K562 (cell line): ENCODE results near the gene LRP6. TPM values are rescaled to one million over a fixed set of nuclear protein-coding genes. Genes with fewer than 3 reads are reported as not detected.

Source experiments
- ATAC-seq: fragments of 200-7000 bp; cut with Tn5 transposase; 3 replicates; pipeline ENCODE4 v1.9.1; 2020; ENCODE audit warnings: moderate library complexity
- BruUV-seq: library from RNA; stranded (reverse); fragments of 400-500 nt; replicated peaks from 2 replicates; lab custom pipeline; 2021; lab: Mats Ljungman, UMichigan
- CTCF ChIA-PET: fragments of 300-600 bp; formaldehyde crosslinking; extraction: SDS; loops from one replicate; lab custom pipeline; 2021; ENCODE audit warnings: low intra/inter-chr PET ratio; lab: Yijun Ruan, JAX
- POLR2A ChIA-PET: fragments of 300-600, 350-650 bp; sonication (Branson Sonifier 250); formaldehyde crosslinking; extraction: SDS; loops from one replicate; lab custom pipeline; 2021; ENCODE audit warnings: antibody characterized with exemption, inconsistent platforms; lab: Yijun Ruan, JAX
- DNase-seq, 4 experiments: peaks; one replicate each; pipeline versions ENCODE4 v3.0.0 to v3.0.0-alpha.2; 2011 to 2018; ENCODE audit warnings: low spot score in 3 of 4, mixed read lengths in 3 of 4; ENCODE audit errors: extremely low read depth in 1 of 4
- FAIRE-seq: peaks from 2 replicates; lab custom pipeline; 2011; peaks lifted over from hg19 to GRCh38; lab: Jason Lieb, UNC
- H2AFZ ChIP-seq: 2 replicates; pipeline ENCODE4 v1.6.0; 2011; ENCODE audit warnings: low read depth, low read length, control low read depth, inconsistent platforms
- H3K27ac ChIP-seq: fragments of 200-600 bp; 3 replicates; pipeline ENCODE4 v1.8.0; 2011; ENCODE audit warnings: low read depth, mild to moderate bottlenecking, control low read depth, inconsistent platforms, low read length, moderate library complexity, mixed read lengths; ENCODE audit errors: extremely low read depth
- H3K27me3 ChIP-seq, 2 experiments: fragments of 300-600 bp in 1 of 2; 2 replicates in 1 of 2; 3 replicates in 1 of 2; pipeline versions ENCODE4 v1.6.0 to v1.8.0; 2011; ENCODE audit warnings: inconsistent platforms in 2 of 2, low read length in 2 of 2, mild to moderate bottlenecking in 1 of 2, mixed read lengths in 1 of 2, moderate library complexity in 1 of 2; ENCODE audit not compliant: control insufficient read depth in 2 of 2, insufficient read depth in 2 of 2
- H3K36me3 ChIP-seq: fragments of 300-600 bp; 3 replicates; pipeline ENCODE4 v1.8.0; 2011; ENCODE audit warnings: mild to moderate bottlenecking, low read length, inconsistent platforms; ENCODE audit not compliant: control insufficient read depth, insufficient read depth
- H3K4me1 ChIP-seq, 2 experiments: fragments of 200-600 bp in 1 of 2; replicated peaks in 1 of 2; 2 replicates in 1 of 2; 3 replicates in 1 of 2; pipeline versions ENCODE4 v1.5.1 to v1.8.0; 2011; ENCODE audit warnings: inconsistent platforms in 2 of 2, low read length in 2 of 2, mild to moderate bottlenecking in 1 of 2, mixed read lengths in 1 of 2, moderate library complexity in 1 of 2; ENCODE audit not compliant: control insufficient read depth in 2 of 2, insufficient read depth in 2 of 2
- H3K4me2 ChIP-seq: 2 replicates; pipeline ENCODE4 v1.6.1; 2011; ENCODE audit warnings: low read length, control low read depth, inconsistent platforms, mixed read lengths; ENCODE audit not compliant: insufficient read depth
- H3K4me3 ChIP-seq: fragments of 200-600 bp; sonication (generic), shearing (Covaris generic); 2 replicates; pipeline ENCODE4 v1.5.1; 2016; ENCODE audit warnings: control low read depth, inconsistent platforms
- H3K79me2 ChIP-seq: fragments of 200-600 bp; 3 replicates; pipeline ENCODE4 v1.8.0; 2011; ENCODE audit warnings: low read length, inconsistent platforms; ENCODE audit not compliant: control insufficient read depth, insufficient read depth
- H3K9ac ChIP-seq, 2 experiments: 2 replicates each; pipeline versions ENCODE4 v1.6.0 to v1.6.1; 2011; ENCODE audit warnings: low read depth in 2 of 2, low read length in 2 of 2, control low read depth in 1 of 2, inconsistent platforms in 1 of 2, mild to moderate bottlenecking in 1 of 2, mixed read lengths in 1 of 2; ENCODE audit not compliant: insufficient read depth in 1 of 2
- H3K9me1 ChIP-seq: one replicate; pipeline ENCODE4 v1.6.0; 2011; ENCODE audit warnings: inconsistent platforms, mild to moderate bottlenecking, low read length, moderate library complexity; ENCODE audit not compliant: control insufficient read depth, insufficient read depth
- H3K9me3 ChIP-seq: replicated peaks from 2 replicates; pipeline ENCODE4 v1.5.1; 2011; ENCODE audit warnings: low read depth, low read length, inconsistent platforms; ENCODE audit not compliant: control insufficient read depth, insufficient read depth
- H4K20me1 ChIP-seq: replicated peaks from 2 replicates; pipeline ENCODE4 v1.6.1; 2011; ENCODE audit warnings: low read length, inconsistent platforms, mixed read lengths; ENCODE audit not compliant: control insufficient read depth, insufficient read depth
- BRD4 ChIP-seq: fragments of 200-600 bp; sonication (generic); IDR thresholded peaks from 2 replicates; pipeline ENCODE4 v1.6.1; 2017; ENCODE audit warnings: inconsistent platforms
- CCAR2 ChIP-seq: fragments of 200-400 bp; formaldehyde crosslinking; IDR thresholded peaks from 2 replicates; pipeline ENCODE4 v1.6.1; 2017; ENCODE audit warnings: mild to moderate bottlenecking, low read depth, low read length
- FOXA3 ChIP-seq, 2 experiments: fragments of 450-650 bp in 1 of 2; sonication (generic) in 1 of 2; formaldehyde crosslinking; IDR thresholded peaks in 1 of 2; conservative IDR thresholded peaks in 1 of 2; 2 replicates each; pipeline versions ENCODE4 v1.4.0 to v1.8.0; 2020 to 2022; ENCODE audit warnings: mild to moderate bottlenecking in 2 of 2, missing genetic modification reagents in 1 of 2
- FOXK2 ChIP-seq, 2 experiments: fragments of 450-650 bp; IDR thresholded peaks in 1 of 2; conservative IDR thresholded peaks in 1 of 2; 2 replicates each; pipeline ENCODE4 v1.6.1; 2016; ENCODE audit warnings: low read depth in 2 of 2, mild to moderate bottlenecking in 1 of 2
- NCOR1 ChIP-seq: fragments of 450-650 bp; IDR thresholded peaks from 2 replicates; pipeline ENCODE4 v1.6.1; 2016; ENCODE audit warnings: mild to moderate bottlenecking, moderate library complexity
- SRSF7 ChIP-seq: fragments of 200-400 bp; formaldehyde crosslinking; optimal IDR thresholded peaks from 2 replicates; pipeline ENCODE3; 2017; ENCODE audit warnings: mild to moderate bottlenecking, low read depth, low read length
- ZNF282 ChIP-seq: sonication (generic); formaldehyde crosslinking; IDR thresholded peaks from 2 replicates; pipeline ENCODE4 v1.8.1; 2023; ENCODE audit warnings: missing genetic modification reagents
- in situ Hi-C: fragments of 300-500 bp; cut with MboI; formaldehyde crosslinking; loops from 4 replicates; pipeline ENCODE4 v1.15.0; 2018; ENCODE audit warnings: inconsistent platforms, mixed read lengths
- intact Hi-C: fragments of 100-400 bp; cut with micrococcal nuclease; formaldehyde crosslinking; loops from 2 replicates; pipeline ENCODE4 v1.14.2; 2022
- polyA plus RNA-seq, 8 experiments: library from polyadenylated mRNA; depleted of rRNA in 4 of 8; stranded (reverse) in 5 of 8; unstranded in 3 of 8; fragments of >200 nt; fragmentation: Nextera tagmentation in 2 of 8; fragmentation: Illumina TruSeq in 1 of 8; extraction: Ambion mirVana in 2 of 8; extraction: Trizol in 1 of 8; gene quantifications; 2 replicates each; pipeline versions ENCODE4 v1.2.1 to v1.2.3, GENCODE V29; 2011 to 2014; ENCODE audit warnings: inconsistent platforms in 1 of 8, missing spikeins in 1 of 8
- total RNA-seq, 7 experiments: library from RNA; depleted of rRNA in 6 of 7; stranded (reverse); fragments of >200 nt in 6 of 7; fragmentation: Illumina TruSeq in 2 of 7; extraction: Trizol in 2 of 7; gene quantifications; 2 replicates each; pipeline versions ENCODE4 v1.2.1 to v1.2.3, GENCODE V29; 2011 to 2021; ENCODE audit warnings: low replicate concordance in 1 of 7
- TF ChIP-seq, protein P1 (sequence below): sonication (generic); formaldehyde crosslinking; IDR thresholded peaks from 2 replicates; pipeline ENCODE4 v1.8.1; 2023; ENCODE audit warnings: mild to moderate bottlenecking, missing genetic modification reagents
- TF ChIP-seq, protein P2 (sequence below): sonication (generic); formaldehyde crosslinking; IDR thresholded peaks from 2 replicates; pipeline ENCODE4 v1.8.0; 2022; ENCODE audit warnings: mild to moderate bottlenecking, missing genetic modification reagents
- TF ChIP-seq, protein P3 (sequence below), 2 experiments: fragments of 450-650 bp in 1 of 2; IDR thresholded peaks; 2 replicates each; pipeline ENCODE4 v1.6.1; 2011 to 2017; ENCODE audit warnings: low read depth in 2 of 2, antibody characterized with exemption in 1 of 2, borderline replicate concordance in 1 of 2, low read length in 1 of 2, mild to moderate bottlenecking in 1 of 2, mixed read lengths in 1 of 2; ENCODE audit not compliant: control insufficient read depth in 1 of 2

LRP6 gene
- total and polyA plus RNA-seq, 9 of the 15 experiments (the other 6 are each of a cell fraction or from before 2014, with no cell fraction given), result 3.0 to 17.0 (median 10.8) TPM

DNA sequence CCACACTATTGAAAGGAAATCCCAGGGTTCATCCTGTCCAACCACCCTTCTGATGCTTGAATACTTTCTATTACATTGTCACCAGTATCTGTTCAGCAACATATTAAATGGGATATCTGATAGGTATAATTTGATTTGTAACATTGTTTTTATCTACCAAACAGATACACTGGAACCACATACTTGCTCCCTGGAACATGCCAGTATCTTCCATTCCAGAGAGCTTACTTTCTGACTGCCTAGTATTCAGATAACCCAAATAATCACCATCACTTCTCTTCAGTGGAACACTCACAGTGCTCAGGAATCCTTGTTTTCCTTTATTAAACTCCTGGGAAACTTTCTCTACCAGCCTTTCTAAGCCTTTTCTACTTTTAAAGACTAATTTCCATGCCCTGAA is 19.3 kb downstream of the LRP6 start:
- CTCF ChIA-PET, result no interaction called here
- intact Hi-C loops, result no loop called here

More for the DNA sequence above, 19.3 kb downstream of the LRP6 start:
- no peaks in the 10 kb centered on the region for H3K9me1 ChIP-seq
- H3K27me3 ChIP-seq, result no peaks in the 10 kb centered on the region
- peaks cover 50% of the 10 kb centered on the region for H3K79me2 ChIP-seq
- H3K9ac ChIP-seq, result no peak overlapping the region
- H3K36me3 ChIP-seq, result peaks cover 11% of the 10 kb centered on the region; the same call in 1 of the 3 replicates
- DNase-seq, result no peak
- no peaks in the 10 kb centered on the region; the same call in 1 of the 2 replicates for H4K20me1 ChIP-seq
- BruUV-seq, result no TSS peak
- in situ Hi-C loops, result no loop called here
- no peak overlapping the region for H3K27ac ChIP-seq
- no peak for ATAC-seq
- H2AFZ ChIP-seq, result no peak overlapping the region
- H3K4me3 ChIP-seq, result no peak overlapping the region
- no peaks in the 10 kb centered on the region; a peak in 1 of 5 replicates for H3K4me1 ChIP-seq
- no peak overlapping the region for H3K4me2 ChIP-seq
- no peak for FAIRE-seq
- TF ChIP-seq, protein P1, sequence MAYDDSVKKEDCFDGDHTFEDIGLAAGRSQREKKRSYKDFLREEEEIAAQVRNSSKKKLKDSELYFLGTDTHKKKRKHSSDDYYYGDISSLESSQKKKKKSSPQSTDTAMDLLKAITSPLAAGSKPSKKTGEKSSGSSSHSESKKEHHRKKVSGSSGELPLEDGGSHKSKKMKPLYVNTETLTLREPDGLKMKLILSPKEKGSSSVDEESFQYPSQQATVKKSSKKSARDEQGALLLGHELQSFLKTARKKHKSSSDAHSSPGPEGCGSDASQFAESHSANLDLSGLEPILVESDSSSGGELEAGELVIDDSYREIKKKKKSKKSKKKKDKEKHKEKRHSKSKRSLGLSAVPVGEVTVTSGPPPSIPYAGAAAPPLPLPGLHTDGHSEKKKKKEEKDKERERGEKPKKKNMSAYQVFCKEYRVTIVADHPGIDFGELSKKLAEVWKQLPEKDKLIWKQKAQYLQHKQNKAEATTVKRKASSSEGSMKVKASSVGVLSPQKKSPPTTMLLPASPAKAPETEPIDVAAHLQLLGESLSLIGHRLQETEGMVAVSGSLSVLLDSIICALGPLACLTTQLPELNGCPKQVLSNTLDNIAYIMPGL, result no peak
- TF ChIP-seq ZNF282, result no peak
- no peak for TF ChIP-seq CCAR2
- TF ChIP-seq NCOR1, result no peak
- TF ChIP-seq FOXA3 (CRISPR knock-in tag; conservative IDR thresholded peaks at IDR 0.05 in 1 of 2, IDR thresholded peaks at IDR 0.05 in 1 of 2), result no peak
- no peak for TF ChIP-seq BRD4
- TF ChIP-seq, protein P2, sequence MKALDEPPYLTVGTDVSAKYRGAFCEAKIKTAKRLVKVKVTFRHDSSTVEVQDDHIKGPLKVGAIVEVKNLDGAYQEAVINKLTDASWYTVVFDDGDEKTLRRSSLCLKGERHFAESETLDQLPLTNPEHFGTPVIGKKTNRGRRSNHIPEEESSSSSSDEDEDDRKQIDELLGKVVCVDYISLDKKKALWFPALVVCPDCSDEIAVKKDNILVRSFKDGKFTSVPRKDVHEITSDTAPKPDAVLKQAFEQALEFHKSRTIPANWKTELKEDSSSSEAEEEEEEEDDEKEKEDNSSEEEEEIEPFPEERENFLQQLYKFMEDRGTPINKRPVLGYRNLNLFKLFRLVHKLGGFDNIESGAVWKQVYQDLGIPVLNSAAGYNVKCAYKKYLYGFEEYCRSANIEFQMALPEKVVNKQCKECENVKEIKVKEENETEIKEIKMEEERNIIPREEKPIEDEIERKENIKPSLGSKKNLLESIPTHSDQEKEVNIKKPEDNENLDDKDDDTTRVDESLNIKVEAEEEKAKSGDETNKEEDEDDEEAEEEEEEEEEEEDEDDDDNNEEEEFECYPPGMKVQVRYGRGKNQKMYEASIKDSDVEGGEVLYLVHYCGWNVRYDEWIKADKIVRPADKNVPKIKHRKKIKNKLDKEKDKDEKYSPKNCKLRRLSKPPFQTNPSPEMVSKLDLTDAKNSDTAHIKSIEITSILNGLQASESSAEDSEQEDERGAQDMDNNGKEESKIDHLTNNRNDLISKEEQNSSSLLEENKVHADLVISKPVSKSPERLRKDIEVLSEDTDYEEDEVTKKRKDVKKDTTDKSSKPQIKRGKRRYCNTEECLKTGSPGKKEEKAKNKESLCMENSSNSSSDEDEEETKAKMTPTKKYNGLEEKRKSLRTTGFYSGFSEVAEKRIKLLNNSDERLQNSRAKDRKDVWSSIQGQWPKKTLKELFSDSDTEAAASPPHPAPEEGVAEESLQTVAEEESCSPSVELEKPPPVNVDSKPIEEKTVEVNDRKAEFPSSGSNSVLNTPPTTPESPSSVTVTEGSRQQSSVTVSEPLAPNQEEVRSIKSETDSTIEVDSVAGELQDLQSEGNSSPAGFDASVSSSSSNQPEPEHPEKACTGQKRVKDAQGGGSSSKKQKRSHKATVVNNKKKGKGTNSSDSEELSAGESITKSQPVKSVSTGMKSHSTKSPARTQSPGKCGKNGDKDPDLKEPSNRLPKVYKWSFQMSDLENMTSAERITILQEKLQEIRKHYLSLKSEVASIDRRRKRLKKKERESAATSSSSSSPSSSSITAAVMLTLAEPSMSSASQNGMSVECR (CRISPR knock-in tag), result no peak
- TF ChIP-seq, protein P3, sequence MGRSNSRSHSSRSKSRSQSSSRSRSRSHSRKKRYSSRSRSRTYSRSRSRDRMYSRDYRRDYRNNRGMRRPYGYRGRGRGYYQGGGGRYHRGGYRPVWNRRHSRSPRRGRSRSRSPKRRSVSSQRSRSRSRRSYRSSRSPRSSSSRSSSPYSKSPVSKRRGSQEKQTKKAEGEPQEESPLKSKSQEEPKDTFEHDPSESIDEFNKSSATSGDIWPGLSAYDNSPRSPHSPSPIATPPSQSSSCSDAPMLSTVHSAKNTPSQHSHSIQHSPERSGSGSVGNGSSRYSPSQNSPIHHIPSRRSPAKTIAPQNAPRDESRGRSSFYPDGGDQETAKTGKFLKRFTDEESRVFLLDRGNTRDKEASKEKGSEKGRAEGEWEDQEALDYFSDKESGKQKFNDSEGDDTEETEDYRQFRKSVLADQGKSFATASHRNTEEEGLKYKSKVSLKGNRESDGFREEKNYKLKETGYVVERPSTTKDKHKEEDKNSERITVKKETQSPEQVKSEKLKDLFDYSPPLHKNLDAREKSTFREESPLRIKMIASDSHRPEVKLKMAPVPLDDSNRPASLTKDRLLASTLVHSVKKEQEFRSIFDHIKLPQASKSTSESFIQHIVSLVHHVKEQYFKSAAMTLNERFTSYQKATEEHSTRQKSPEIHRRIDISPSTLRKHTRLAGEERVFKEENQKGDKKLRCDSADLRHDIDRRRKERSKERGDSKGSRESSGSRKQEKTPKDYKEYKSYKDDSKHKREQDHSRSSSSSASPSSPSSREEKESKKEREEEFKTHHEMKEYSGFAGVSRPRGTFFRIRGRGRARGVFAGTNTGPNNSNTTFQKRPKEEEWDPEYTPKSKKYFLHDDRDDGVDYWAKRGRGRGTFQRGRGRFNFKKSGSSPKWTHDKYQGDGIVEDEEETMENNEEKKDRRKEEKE (IDR thresholded peaks at IDR 0.05; ENCODE audit: borderline replicate concordance in 1 of 2, control insufficient read depth in 1 of 2, low read depth in 2 of 2, low read length in 1 of 2), result no peak
- TF ChIP-seq FOXK2 (conservative IDR thresholded peaks at IDR 0.05 in 1 of 2, IDR thresholded peaks at IDR 0.05 in 1 of 2; ENCODE audit: low read depth in 2 of 2), result no peak
- TF ChIP-seq SRSF7, result no peak
- POLR2A ChIA-PET, result no interaction called here
- no peaks in the 10 kb centered on the region for H3K9me3 ChIP-seq
